NCI-H345 treated with DMSO at 0.1 percent for 48 hours (cell line): ENCODE measurements around the gene ZNF791.
"Not testable (repeated sequence)": the region's sequence is repeated elsewhere in the genome, so short reads cannot be mapped to it uniquely, and the experiment has no call there.

Source experiments
- DNase-seq: peaks from one replicate; lab custom pipeline; 2025; ENCODE audit not compliant: unreplicated experiment; lab: John Stamatoyannopoulos, UW

ZNF791 gene

DNA sequence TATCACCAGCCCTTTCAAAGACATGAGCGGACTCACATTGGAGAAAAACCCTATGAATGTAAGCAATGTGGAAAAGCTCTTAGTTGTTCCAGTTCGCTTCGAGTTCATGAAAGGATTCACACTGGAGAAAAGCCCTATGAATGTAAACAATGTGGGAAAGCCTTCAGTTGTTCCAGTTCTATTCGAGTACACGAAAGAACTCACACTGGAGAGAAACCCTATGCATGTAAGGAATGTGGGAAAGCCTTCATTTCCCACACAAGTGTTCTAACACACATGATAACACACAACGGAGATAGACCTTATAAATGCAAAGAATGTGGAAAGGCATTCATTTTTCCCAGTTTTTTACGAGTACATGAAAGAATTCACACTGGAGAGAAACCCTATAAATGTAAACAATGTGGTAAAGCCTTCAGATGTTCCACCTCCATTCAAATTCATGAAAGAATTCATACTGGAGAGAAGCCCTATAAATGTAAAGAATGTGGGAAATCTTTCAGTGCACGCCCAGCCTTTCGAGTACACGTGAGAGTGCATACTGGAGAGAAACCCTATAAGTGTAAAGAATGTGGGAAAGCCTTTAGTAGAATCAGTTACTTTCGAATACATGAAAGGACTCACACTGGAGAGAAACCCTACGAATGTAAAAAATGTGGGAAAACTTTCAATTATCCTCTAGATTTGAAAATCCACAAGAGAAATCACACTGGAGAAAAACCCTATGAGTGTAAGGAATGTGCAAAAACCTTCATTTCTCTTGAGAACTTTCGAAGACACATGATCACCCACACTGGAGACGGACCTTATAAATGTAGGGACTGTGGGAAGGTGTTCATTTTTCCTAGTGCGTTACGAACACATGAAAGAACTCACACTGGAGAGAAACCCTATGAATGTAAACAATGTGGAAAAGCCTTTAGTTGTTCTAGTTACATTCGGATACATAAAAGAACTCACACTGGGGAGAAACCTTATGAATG, 17.6 kb downstream of the ZNF791 start:
- no peak for DNase-seq

DNA sequence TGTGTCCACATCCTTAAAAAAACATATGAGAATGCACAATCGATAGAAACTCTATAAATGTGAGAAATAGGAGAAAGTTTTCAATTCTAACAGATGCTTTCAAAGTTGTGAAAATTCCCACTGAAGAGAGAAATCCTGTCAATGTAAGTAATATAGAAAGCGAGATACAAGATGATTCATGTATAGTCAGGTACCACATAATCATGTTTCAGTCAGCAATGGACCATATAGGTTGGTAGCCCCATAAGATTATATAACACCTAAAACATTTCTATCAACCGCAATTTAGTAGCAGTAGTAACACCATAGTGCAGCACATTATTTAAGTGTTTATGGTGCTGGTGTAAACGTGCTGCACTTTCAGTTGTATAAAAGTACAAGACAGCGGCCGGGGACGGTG, 18.5 kb downstream of the ZNF791 start:
- no peak for DNase-seq

DNA sequence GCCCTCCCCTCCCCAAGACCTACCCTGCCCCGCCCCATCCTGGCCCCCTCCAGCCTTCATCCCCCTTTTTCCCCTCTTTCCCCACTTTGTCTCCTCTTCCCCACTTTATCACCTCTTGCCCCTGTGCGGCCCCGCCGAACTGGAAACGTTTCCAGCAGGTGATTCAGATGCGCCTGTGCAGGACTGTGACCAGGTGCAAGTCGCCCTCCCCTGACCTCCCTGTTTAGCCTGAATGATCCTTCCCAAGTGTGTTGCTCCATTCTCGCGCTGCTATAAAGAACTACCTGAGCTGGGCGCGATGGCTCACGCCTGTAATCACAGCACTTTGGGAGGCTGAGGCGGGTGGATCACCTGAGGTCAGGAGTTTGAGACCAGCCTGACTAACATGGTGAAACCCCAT, 25.9 kb downstream of the ZNF791 start:
- DNase-seq: no peak

DNA sequence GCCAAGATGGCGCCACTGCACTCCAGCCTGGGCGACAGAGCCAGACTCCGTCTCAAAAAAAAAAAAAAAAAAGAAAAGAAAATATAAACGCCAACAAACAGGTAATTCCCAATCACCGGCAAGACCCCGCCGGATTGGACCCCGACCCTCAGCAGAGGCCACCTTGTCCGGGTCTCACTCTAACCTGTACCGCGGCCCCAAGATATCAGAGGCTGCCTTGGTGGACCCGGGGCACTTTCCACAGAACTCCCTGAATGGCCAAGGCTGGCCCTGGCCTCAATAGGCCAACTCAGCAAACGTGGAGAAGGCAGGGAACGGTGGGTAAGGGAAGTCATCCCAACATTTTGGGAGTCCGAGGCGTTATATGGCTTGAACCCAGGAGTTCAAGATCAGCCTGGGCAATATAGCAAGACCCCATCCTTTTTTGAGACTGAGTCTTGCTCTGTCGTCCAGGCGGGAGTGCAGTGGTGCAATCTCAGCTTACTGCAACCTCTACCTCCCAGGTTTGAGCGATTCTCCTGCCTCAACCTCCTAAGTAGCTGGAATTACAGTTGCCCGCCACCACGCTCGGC, 28.0 kb downstream of the ZNF791 start:
- no peak for DNase-seq

DNA sequence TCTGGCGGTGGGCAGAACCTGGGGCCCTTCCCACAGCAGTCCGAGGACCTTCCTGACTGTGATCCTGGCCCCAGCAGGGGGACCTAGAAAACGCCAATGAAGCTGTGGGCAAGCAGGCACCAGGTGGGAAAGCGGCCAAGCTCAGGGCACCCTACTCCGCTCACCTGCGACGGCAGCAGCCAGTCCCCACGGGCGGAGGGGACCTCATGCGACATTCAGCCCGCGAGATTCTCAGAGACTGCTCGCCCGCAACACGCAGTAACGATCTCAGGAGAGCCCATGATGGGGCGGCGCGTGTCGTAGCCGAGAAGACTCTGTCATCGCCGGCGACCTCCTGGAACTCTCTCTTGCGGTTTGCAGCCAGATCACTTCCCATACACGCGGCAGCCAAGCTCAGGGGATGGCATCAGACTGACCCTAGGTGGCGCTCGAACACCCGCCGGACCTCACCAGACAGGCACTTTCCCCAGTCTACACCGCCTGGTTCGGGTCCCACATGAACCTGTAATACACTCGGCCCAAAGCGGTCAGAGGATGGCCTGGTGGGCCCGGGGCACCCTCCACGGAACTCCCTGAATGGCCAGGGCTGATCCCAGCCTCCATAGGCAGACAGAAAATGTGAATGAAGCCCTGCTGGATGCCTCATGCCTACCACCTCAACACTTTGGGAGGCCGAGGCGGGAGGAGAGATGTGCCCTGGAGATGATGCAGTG, 29.3 kb downstream of the ZNF791 start:
- no peak for DNase-seq

DNA sequence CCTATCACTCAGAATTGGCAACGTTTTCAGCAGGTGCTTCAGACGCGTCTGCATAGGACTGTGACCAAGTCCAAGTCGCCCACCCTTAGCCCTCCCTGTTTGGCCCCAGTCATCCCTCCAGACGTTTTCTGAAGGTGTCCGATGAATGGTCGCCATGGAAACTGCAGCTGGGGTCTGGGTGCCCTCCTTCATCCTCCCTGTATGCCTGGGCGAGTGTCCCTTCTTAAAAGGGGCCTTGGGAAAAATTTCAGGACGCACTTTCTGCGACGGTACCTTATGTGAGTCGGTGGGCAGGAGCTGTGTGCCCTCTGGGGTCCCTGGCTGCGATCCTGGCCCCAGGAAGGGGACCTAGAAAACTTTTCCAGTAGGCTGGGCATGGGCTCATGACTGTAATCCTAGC, 30.7 kb downstream of the ZNF791 start:
- no peak for DNase-seq

DNA sequence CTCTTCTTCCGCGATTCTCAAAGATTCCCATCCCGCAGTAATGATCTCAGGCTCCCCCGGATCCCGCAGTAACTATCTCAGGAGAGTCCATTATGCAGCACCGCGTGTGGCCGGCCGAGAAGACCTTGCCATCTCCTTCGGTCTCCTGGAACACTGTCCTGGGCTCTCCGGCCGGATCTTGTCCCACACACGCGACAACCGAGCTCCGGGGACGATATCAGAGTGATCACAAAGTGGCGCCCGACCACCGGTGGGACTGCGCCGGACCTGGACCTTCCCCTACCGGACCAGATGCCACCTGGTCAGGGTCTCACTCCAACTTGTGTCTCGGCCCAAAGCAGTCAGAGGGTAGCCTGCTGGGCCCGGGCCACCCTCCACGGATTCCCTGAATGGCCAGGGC, 31.8 kb downstream of the ZNF791 start:
- no peak for DNase-seq

DNA sequence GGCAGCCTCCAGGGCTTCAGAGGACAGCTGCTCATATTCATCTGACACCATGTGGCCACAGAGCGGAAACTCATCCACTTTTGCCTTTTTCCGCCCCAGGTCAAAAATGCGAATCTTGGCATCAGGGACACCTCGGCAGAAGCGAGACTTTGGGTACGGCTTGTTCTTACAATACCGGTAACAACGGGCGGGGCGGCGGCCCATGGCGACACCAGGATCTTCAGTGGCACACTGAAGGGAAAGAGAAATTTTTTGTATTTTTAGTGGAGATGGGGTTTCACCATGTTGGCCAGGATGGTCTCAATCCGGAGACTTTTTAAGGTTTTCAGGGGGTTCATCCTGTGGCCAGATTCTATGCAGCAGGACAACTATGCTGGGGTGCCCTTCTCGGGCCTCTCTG, 33.0 kb downstream of the ZNF791 start:
- not testable (repeated sequence) for DNase-seq

DNA sequence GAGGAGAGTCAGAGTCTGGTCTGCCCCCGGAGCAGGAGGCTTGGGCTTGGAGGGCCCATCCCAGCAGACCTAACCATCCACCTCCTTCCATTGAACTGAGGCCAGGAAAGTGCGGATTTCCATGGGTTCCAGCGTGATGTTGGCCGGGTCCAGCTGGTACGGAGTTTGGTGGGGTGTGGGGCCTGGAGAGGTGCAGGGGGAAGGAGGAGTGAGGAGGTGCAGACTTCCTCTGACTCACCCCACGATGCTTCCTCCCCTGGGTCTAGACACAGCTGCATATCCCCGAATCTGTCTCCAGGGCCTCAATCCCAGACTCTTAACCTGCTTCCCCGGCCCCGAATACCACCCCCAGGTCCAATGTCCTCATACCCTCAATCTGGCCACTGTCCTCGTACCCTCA, 35.8 kb downstream of the ZNF791 start:
- DNase-seq: no peak

DNA sequence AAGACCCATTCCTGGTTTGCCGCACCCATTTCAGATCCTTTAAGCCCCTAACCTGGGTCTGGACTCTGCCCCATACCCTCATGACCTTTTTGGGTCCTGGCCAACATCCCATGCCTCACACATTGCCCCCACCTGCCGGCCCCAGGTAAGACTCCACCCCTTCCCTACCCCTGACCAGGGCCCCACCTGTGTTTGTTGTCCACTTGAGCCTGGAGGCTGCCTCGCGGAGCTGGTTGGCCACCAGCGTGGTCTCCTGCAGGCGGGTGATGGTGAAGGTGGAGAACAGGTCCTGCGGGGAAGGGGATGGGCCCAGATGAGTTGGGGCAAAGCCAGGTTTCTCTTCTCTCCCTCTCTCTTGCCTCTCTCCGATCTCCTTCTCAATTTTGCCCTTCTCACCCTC, 36.3 kb downstream of the ZNF791 start:
- DNase-seq: no peak

DNA sequence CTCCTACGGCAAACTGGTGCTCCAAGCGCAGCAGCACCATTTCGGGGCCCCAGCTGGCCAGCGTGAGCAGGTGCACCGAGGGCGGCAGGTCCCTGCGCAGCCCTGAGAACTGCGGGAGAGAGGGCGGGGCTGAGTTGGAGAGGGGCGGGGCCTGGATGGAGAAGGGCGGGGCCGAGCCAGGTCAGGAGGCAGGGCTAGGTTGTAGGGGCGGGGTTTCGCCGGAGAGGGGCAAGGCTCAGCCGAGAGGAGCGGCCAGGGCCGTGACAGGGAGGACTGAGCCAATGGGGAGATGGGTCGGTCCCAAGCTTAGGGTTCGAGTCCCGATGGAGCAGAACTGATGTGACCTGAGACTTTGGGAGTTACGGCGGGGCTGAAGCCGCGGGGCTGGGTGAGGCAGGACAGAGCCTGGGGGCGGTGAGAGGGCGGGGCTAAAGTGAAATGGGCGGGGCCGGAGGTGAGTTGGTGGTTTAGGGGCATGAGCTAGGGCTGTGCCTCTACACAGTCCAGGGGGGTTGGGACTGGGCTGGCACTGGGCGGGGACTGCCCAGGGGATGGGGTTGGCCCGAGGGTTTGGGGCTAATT, 36.9 kb downstream of the ZNF791 start:
- no peak for DNase-seq

DNA sequence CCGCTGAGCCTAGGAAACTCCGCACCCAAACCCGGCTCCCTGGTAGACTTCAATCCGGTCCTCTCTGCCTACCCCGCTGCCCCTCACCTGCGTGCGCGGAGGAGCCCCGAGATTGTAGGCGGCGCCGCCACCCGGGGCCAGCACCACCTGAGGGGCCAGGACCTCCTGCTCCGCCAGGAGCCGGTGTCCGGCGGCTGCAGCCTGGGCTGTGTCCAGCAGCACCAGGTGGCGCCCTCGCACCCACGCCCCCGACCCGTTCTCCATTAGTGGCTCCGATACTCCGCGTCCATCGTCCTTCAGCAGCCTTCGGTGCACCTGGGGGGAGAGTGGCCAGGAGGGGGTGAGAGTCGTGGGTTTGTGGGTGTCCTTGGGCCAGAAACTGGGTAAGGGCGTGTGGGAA, 37.4 kb downstream of the ZNF791 start:
- DNase-seq: no peak

DNA sequence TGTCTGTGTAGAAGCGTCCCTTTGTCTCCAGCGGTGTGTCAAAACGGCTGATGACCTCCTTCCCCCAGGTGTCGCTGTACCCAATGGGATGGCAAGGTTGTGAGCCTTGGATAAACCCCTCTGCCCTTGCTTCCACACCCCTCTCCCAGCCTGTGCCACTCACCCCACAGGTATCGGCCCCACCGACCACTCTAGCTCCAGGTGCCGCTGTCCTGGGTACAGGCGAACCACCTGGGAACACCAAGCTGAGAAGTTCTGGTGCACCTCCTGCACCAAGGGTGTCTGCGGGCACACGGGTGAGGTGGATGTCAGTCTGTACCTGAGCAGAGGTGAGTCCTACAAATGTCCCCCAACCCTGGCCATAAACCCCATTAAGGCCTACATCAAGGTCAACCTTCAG, 39.2 kb downstream of the ZNF791 start:
- DNase-seq: no peak

DNA sequence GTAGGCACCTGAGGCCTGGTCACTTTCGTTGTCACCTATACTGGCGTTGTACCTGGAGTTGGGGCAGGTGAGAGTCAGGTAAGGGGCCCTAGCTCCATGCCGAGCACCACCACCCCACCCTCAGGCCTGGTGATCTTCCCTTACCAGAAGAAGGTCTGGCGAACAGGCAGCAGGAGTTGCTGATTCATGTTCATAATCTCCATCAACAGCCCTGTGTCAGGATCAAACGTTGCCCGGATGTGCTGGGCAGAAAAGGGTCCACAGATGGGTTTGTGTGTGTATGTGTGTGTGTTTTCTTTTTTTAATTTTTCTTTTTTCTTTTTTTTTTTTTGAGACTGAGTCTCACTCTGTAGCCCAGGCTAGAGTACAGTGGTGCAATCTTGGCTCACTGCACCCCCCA, 41.5 kb downstream of the ZNF791 start:
- DNase-seq: no peak

DNA sequence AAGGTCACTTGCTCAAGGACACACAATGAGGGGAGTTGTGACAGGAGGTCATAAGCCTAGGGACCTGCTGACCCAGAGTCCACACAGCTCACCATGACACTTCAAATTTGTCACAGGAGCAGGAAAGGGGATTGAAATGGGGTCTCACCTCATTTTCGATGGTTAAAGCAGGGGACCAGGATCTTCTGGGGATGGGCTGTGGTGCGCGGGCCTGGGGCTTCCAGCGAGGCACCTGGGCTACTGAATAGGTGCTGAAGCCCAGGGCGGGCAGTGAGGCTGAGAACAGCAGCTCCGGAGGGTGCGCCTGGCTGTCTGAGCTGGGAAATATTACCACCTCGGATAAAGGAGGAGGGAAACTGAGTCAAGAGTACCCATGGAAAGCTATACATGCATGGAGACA, 44.8 kb downstream of the ZNF791 start:
- DNase-seq: no peak

DNA sequence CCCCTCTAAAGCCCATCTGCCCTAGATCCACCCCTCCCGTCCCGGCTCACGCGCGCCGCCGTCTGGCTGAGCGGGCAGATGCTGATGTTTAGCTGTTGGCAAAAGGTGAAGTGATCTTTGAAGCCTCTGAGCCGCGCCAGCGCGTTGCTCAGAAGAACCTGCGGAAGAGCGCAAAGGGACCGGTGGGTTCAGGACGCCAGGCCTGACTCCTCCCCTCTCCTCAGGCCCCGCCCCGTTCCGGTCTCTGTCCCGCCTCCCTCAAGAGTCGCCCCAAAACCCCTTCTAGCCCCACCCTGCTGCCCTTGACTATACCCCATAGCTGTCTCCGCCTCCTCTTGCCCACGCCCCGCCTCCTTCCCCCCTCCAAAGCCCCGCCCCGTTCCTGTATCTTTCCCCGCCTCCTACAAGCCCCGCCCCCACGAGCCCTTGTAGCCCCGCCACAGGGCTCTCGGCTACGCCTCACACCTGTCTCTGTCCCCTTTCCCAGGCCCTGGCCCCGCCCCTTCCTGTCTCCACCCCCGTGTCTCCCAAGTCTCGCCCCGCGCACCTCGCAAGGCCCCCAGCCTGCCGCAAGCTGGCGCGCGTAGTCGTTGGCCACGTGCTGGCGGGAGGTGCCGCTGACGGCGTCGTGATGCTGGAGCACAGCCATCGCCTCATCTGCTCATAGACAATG, 46.3 kb downstream of the ZNF791 start:
- DNase-seq: no peak

DNA sequence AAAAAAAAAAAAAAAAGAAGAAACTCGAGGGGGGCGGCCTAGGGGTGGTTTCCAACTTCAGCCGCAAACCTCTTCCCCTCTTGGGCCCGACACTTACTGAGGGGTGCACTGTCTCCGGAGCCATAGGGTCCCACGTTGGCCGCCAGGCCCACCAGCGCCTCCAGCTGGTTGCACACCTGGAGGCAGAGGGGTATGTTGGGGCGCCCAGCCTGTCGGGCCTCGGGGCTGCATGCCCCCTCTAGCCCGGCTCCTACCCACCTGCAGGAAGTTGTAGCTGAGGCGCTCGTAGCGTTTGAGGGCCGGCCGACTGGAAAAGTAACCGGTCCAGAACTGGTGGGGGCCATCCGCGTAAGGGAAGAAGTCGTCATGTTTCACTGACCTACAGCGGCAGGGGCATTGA, 47.2 kb downstream of the ZNF791 start:
- no peak for DNase-seq

DNA sequence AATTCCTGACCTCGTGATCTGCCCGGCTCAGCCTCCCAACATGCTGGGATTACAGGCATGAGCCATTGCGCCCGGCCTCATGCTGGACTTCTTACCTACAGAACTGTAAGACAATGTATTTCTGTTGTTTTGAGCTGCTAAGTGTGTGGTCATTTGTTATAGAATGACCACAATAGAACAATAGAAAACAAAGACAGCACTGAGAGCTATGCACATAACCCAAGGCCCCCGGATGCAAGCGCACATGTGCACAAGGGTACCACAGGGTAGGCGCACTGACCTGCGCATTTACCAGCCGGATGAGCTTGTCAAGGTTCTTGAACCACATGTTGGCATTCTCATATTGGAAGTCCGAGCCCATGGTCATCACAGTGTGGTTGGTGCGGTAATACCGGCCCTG, 50.3 kb downstream of the ZNF791 start:
- DNase-seq: no peak

DNA sequence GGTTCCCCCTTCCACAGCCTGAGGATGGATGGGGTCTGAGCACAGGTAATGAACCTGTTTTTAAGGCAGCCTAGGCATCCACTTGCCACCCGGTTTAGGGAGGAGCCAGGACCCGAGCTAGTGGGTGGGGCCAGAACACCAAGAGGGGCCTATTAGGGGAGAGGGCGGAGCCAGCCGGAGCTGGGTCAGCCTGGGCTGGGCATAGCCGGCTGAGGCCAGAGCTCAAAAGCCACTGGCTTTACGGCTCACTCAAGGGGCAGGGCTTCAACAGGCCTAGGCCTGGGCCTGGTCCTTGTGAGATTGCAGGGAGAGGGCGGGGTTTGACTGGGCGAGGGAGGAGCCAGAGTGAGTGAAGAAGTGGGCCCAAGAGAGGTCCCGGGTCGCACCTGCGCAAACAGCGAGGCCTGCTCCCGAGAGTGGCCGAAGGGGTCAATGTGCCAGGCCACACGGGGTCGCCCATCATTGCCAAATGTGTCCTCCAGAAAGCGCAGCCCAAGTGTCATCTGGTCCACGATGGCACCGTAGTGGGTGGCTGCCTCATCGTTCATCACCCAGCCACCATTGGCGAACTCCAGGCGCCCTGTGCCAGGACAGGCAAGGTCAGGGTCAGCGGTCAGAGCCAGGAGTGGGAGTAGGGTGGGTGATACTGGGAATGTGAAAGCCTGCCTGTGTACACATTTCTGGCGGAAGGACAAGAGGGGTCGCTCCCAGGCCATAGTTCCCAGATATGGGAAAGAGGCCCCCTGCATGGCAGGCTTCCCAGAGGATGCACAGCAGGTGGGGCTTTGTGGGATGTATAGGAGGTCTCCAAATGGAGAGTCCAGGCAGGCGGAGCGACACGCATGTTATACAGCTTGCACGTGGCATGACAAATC, 53.9 kb downstream of the ZNF791 start:
- no peak for DNase-seq

DNA sequence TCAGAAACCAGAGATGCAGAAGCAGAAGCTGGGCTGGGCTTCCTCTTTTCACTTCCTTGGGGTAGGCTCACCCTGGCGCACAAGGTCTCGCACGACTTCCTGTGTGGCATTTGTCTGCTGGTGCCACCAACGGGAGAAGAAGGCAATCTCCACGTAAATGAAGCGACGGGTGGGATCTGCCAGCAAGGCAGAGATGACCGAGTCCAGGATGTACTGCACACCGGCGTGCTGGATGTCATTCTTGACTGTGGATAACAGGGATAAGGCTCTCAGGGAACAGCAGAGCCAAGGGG, 54.5 kb downstream of the ZNF791 start:
- no peak for DNase-seq
